Measurements from ENCODE around the gene SUCLG1. TPM values are rescaled to one million over a fixed set of nuclear protein-coding genes. Genes with fewer than 3 reads are reported as not detected.

SUCLG1 gene
- total and polyA plus RNA-seq, 2 of the 8 experiments (the other 6 are each of a cell fraction or from before 2014, with no cell fraction given): 19.9 to 40.0 TPM

- WGBS, 2 experiments (ENCODE audit: extremely low coverage in 1 of 2, insufficient coverage in 1 of 2, insufficient read length in 1 of 2, insufficient replicate concordance in 2 of 2, low coverage in 1 of 2, low lambda C conversion rate in 2 of 2, missing lambda C conversion rate in 1 of 2): 93% methylated on average over 5 of the region's 5 CpGs; no CpG with 5 or more reads in 1 of the 2 experiments
- Histone ChIP-seq H3K9me3 (ENCODE audit: insufficient read depth in 2 of 2, low read depth in 1 of 2, low read length in 1 of 2) (no peaks in the 10 kb centered on the region), H3K4ac (replicated peaks; ENCODE audit: insufficient read length, low read depth, low read length) (no peak overlapping the region), H2BK20ac (ENCODE audit: low read length) (no peak overlapping the region), H3K4me1 (replicated peaks in 1 of 4; ENCODE audit: control insufficient read depth in 3 of 4, insufficient read depth in 4 of 4, low read length in 3 of 4) (no peaks in the 10 kb centered on the region), H2BK5ac (ENCODE audit: low read depth, low read length) (no peak overlapping the region), H3K9ac (replicated peaks in 1 of 4; ENCODE audit: extremely low read depth in 1 of 4, low read depth in 3 of 4, low read length in 3 of 4) (no peak overlapping the region), H2BK12ac (ENCODE audit: low read depth, low read length) (no peak overlapping the region), H4K20me1 (replicated peaks in 1 of 2; ENCODE audit: control insufficient read depth in 1 of 2, insufficient read depth in 2 of 2, low read length in 2 of 2) (no peaks in the 10 kb centered on the region), H2AK5ac (ENCODE audit: low read depth, low read length) (no peak overlapping the region), H3K79me2 (ENCODE audit: control insufficient read depth in 1 of 2, insufficient read depth in 2 of 2, low read length in 2 of 2) (no peaks in the 10 kb centered on the region), H3K14ac (ENCODE audit: insufficient read length) (no peak overlapping the region), H3K18ac (ENCODE audit: extremely low read depth, low read length) (no peak overlapping the region), H3K23me2 (ENCODE audit: low read depth, low read length) (no peaks in the 10 kb centered on the region), H2BK120ac (replicated peaks; ENCODE audit: low read depth, low read length) (no peak overlapping the region), H3K56ac (replicated peaks; ENCODE audit: insufficient read length, low read depth, low read length) (no peak overlapping the region), H3K27ac (ENCODE audit: low read depth, low read length) (no peak overlapping the region), H3K36me3 (ENCODE audit: control insufficient read depth in 2 of 4, insufficient read depth in 4 of 4, low read length in 3 of 4) (no peaks in the 10 kb centered on the region), H3K4me3 (ENCODE audit: extremely low read depth in 1 of 4, insufficient read depth in 2 of 4, low read depth in 3 of 4, low read length in 4 of 4) (no peak overlapping the region), H2AFZ (ENCODE audit: low read length) (no peak overlapping the region), H3K79me1 (ENCODE audit: low read depth, low read length) (no peaks in the 10 kb centered on the region), H3K23ac (ENCODE audit: insufficient read length) (no peak overlapping the region), H4K8ac (ENCODE audit: extremely low read depth, insufficient read depth, low read length) (no peak overlapping the region), H3K27me3 (replicated peaks in 1 of 4; ENCODE audit: control insufficient read depth in 3 of 4, extremely low read depth in 1 of 4, insufficient read depth in 3 of 4, low read length in 3 of 4) (no peaks in the 10 kb centered on the region), H2BK15ac (ENCODE audit: low read length) (no peak overlapping the region), H4K5ac (ENCODE audit: insufficient read length, low read depth, low read length) (no peak overlapping the region), H4K91ac (replicated peaks; ENCODE audit: insufficient read length, low read length) (no peak overlapping the region), H3K4me2 (ENCODE audit: insufficient read depth in 1 of 2, low read depth in 2 of 2, low read length in 2 of 2) (no peak overlapping the region)
- DNase-seq (ENCODE audit: low read depth in 1 of 2, low spot score in 2 of 2) (no peak), FAIRE-seq (no peak)
- no peak for TF ChIP-seq TAF1 (IDR thresholded peaks at IDR 0.05; ENCODE audit: low read depth, low read length)
- POLR2A ChIA-PET (ENCODE audit: partially characterized antibody): no interaction called here
- CTCF ChIA-PET (ENCODE audit: partially characterized antibody): no interaction called here
Measured at GRCh38 chr2:84373866-84374265, 85.2 kb downstream of the SUCLG1 start.

Other genes with a start within 250 kb of the SUCLG1 start
- gene DNAH6, start 57.2 kb upstream of the SUCLG1 start, total RNA-seq (2021; fragmentation: NEBNext Ultra II Directional; extraction: Animal tissue kit (Norgen Biotek cat#: 25700)): 0.31 and 0.43 TPM in 2 replicates
- gene DNAH6, start 57.2 kb upstream of the SUCLG1 start, polyA plus RNA-seq (2011; rRNA removed): 0.05 and 0.06 TPM in 2 replicates

Data from H1 (cell line).